ENCODE measurements around the gene BBS9.
"Not testable (repeated sequence)": the region's sequence is repeated elsewhere in the genome, so short reads cannot be mapped to it uniquely, and the experiment has no call there.

The BBS9 gene

DNA sequence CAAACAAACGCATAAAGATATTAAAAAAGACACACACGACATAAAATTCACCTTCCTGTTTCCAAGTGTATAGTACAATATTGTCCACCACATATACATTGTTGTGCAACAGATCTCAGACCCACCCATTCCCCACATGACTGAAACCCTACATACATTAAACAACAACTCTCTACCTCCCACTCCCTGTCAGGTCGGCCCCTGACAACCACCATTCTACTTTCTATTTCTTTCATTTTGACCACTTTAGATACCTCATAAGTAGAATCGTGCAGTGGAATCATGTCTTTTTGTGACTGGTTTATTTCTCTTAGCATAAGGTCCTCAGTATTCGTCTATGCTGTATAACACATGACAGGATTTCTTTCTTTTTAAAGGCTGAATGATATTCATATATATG is 320.5 kb downstream of the BBS9 start:
- no peak for DNase-seq

DNA sequence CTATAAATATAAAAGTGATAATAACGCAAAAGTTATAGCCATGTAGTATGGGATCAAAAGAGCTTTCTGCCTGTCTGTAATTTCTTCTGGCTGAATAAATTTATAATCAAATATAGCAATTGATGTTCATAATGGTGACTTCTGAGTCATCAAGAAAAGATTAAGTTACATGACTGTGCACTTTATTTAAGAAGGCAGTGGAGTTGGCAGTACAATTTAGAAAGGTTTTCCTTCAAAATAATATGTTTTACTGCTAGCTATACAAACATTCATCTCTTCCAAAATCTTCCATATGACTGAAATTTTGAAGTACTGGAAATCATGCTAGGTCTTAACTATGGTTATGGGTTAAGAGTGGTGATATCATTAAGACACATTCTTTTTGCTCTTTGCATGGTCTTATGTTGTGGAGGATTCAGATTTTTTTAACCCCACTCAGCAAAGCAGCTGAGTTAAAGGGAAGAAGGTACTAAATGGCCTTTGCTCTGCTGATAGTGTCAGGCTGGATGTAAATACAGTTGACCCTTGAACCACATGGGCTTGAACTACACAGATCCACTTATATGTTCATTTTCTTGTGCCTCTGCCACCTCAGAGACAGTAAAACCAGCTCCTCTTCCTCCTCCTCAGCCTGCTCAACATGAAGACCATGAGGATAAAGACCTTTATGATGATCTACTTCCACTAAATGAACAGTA is 323.6 kb downstream of the BBS9 start:
- no peak for DNase-seq

DNA sequence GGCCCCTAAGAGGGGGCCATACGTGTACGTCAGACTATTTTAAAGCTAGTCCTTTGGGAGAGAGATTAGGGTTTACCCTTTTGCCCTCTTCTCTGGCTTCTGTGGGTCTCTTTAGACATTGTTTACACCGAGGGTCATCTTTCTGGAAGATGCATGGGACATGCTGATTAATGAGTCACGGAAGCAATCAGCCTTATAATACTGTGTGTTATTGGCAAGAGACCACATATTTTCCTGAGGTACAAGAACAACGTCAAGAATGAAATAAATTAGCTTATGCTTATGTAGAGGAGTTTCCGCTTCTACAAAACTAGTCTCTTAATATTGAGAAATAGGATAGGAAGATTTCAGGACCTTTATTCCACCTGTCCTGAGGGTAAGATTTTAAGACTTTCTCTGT is 327.7 kb downstream of the BBS9 start:
- DNase-seq: peak; percentile 7

DNA sequence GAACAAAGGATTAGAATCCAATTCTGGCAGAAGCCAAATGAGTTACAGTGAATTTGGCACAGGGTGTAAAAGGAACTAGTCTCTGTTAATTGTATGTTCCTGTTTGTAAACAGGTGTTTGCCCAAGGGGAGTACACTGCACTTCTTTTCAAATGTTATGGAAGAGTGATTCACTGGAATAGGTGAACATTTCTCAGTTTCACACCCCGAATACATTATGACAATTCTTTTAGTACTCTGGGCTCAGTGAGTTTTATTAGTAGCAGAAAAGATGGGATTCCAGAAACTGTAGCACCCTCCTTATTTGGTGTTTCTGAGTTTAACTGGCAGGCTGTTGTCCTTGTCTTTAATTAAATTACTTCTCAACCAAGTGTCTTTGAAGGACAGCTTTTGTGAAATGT is 329.2 kb downstream of the BBS9 start:
- no peak for DNase-seq

DNA sequence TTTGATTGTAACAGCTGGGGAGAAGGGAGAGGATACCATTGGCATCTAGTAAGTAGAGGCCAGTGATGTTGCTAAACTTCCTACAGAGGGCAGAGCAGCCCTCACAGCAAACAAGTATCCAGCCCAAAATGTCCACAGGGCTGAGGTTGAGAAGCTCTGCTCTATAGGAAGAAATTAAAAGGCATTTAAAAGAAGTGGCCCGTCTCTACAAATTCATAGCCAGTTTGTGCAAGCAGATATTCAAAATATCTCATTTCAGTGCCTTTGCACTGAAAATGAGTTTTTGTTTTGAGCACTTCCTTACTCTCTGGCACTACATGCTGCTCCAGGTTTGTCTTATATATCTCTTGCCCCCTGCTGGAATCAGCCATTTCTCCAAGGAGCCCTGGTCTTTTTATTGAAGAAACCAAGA is 330.0 kb downstream of the BBS9 start:
- DNase-seq: peak; percentile 38

DNA sequence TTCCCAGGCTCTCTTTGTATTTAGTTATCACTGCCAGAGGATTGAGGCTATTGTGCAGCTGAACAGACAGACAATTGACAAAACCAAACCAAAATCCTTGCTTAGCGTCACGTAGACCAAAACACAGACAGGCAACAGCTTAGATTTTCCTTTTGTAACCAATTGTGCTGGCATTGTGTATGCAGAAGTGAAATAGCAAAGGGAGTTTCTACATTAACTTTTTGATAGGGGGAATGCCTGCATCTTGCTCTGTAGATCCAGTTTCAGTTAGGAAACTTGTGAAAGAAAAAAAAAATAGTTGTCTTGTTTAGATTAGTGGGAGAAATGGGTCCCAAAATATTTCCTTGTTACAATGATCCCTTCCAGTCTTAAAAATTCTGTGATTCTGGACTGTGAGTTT is 333.8 kb downstream of the BBS9 start:
- no peak for DNase-seq

DNA sequence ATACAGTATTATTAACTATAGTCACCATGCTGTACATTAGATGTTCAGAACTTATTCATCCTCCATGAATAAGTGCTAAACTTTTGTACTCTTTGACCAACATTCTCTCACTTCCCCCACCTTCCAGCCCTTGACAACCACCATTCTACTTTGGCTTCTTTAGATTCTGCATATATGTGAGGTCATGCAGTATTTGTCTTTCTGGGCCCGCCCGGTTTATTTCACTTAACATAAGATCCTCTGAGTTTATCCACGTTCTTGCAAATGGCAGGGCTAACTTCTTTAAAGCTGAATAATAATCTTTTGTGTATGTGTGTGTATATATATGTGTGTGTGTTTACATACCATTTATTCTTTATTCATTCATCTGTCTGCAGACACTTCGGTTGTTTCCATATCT is 336.8 kb downstream of the BBS9 start:
- DNase-seq: no peak

DNA sequence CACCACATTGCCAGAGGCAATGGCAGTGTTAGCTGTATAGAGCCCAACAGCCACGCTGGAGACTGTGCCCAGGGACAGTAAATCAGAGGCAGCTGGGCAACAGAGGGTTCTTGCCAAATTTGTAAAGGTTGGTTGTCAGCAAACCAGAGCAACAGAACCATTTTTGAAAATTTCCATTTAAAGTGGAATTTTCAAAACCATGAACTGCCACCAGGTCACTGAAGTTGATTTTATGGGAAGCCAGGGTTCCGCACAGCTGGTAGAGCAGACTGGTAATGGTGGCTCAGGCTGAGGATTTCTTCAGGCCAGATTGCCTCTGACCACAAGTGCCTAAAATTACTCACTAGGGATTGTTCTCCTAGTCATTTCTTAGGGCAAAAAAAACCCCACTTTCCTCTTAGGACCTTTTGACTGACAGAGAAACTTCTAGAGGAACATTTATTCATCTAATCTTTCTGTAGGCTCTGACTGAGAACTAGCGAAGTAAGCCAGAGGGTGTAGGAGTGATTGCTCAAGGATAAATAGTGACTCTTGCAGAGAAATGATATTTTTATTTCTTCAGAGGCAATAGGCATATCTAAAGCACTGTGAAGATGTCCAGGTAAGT is 342.4 kb downstream of the BBS9 start:
- DNase-seq: no peak

DNA sequence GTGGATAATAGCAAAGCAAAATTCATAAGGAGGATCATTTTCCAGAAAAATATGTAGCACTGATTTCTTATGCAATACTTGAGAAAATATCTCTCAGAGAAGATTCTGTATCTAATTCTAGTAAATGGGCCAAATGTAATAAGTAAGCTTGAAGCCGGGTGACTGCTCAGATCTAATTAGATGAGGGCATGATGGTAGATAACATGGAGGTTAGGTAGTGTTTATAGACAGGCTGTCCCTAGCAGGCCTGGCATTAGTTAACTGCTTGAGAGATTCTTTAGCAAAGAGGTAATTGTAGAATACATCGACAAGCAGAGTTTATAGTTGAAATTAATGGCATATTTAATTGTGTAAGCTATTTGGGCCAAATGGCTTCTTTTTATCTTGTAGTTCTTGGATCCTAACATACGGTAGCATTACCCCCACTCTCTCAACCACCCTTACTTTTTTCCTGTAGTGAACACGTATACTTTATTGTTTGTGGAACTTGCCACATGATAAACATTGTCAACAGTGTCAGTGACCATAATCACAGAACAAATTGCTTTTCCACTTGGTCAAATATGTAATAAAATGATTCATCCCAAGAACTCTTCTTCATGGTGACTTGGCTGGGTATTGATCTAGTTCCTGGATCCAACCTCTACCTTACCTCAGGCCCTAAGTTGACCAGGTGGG is 343.1 kb downstream of the BBS9 start:
- DNase-seq: no peak

DNA sequence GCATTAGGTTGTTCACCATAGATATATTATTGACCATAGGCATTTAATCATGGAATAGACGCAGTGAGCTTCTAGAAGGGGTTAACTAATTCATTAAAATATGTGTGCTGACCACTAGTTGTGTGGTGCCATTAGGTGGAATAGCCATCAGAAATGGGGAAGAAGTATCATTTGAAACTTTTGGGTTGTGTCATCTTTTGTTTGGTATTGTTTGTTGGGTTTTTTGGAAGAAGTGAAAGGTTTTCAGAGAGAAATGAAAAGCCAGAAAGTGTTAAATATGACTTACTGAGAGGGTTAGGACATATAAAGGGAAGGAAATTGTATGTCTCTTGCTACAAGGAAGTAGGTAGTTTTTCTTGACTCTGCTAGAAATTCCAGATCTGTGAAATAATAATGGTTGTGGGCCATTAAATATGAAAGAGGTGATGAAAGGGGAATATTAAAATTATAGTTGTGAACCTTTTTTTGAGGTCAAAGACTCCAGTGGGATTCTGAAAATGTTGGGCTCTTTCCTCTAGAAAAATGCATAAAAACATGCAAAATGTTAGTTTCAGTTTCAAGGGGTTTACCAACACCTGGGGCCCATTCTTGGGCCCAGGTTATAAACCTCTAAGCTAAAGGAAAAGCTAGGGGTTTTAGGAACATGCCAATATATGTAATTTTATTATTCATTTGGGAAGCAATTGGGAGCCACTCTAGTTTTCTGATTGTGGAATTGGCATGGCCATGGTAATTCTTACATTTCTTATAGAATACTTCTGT is 348.5 kb downstream of the BBS9 start:
- no peak for DNase-seq

DNA sequence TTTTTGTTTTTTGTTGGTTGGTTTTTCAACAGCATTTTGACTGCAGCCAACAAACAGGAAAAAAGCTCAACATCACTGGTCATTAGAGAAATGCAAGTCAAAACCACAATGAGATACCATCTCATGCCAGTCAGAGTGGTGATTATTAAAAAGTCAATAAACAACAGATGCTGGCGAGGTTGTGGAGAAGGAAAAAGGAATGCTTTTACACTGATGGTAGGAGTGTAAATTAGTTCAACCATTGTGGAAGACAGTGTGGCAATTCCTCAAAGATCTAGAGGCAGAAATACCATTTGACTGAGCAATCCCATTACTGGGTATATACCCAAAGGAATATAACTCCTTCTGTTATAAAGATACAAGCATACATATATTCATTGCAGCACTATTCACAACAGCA is 355.1 kb downstream of the BBS9 start:
- not testable (repeated sequence) for DNase-seq

DNA sequence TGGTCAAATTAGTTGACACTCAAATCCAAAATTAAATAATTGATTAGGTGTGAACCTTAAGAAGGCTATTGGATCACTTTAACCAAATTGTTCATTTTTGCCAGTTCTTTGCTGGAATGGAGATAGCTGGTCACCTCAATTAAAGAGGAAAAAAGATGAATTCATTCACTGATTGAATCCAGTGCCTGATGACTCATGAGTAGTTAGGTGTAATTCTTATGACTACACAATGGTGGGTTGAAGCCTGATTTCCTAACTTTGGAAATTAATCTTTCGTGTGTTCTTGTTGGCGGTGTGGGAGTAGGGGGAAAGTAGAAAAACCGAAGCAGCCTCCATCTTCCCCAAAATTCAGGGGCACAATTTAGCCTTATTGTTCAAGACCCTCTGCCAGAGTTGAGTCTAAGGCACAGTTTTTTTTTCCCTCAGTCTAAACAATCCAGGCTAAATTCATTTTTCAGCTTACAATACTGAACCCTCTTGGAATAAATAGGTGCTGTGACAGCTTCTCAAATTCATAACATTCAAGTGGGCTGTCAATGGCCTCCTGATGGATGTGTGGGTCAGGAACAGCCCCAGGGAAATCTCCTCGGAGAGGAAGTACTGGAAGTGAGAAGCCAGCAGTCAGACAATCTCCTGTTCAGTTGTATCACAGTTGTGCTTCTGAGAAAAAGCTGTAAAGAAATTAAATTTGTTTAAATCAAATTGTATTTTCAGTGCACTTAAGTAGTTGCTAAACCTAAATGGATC is 356.6 kb downstream of the BBS9 start:
- DNase-seq: no peak

DNA sequence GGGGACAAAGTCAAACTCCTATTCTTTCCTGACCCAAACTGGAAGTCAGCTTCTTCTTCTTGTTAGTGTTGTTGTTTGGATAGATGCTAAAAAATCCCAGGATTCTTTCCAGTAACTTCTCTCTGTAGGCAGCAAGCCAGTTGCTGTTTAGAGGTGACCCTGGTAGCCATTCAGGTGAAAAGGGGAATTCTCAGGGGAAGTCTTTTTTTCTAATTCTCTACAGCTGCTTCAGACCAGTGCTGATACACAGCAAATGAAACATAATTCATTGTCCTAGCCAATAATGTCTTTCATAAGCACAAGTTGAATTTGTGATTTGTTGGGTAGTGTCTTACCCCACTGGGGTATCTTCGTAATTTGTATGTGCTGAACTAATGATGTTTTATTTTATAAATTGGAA is 357.3 kb downstream of the BBS9 start:
- no peak for DNase-seq

DNA sequence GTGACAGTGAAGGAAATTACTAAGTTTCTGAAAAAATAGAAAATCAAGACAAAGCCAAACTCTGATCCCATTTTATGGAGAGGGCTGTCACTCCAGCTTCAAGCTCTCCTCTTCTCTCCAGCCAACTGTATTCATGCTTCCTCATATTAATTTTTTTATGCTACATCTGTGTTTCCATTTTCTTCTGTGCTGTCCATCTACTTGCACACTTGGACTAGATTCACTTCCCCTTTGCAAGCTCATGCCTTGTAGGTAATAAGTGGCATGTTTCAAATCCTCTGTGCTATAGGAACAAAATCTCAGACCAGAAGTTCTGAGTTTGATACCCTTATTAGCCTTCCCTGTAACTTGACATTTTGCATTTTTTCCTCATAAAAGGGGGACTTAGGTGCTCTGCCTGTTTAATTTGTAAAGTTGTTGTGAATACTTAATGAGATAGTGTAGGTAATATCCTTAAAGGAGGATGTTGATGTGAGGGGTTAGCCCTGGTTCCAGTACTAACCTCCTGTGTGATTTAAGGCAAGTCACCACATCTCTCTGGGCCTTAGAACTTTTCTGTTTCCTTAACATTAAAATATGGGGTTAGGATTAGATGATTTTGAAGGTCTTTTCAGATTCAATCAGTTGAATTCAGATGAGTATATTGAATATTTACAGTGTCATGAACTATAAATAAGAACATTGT is 358.8 kb downstream of the BBS9 start:
- DNase-seq: no peak

DNA sequence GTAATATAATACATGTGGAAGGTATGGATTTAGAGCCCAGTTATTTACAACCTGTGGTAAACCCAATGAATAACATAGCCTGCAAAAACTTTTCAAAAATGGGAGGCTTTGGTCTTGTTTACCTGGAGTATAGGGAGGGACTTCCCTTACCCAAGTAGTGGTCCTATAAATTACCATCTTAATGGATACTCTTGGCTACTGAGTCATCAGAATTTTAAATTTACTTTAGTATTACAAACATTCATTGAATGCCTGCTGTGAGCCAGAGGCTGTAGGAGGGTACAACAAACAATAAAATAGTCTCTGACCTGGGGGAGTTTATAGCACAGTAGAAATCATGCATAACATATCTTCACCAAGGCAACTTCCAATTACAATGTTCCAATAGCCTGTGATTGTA is 365.1 kb downstream of the BBS9 start:
- DNase-seq: no peak

DNA sequence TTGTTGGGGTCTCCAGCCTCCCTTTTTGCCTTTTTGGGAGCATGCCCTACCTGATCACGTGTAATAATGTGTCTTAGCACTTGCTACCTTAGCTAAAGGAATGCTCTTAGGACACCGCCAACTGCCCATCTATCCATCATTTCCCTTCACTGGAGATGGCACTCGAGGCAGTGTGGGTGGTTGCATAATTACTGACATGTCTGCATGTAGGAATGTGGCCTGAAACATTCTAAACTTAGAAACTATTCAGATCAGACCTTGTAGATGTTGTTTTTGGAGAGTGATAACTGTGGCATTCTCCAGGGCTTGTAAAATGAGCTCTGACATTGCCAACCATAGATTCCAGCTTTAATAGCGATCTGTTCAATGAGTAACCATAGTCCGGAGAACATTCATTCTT is 365.8 kb downstream of the BBS9 start:
- DNase-seq: no peak

DNA sequence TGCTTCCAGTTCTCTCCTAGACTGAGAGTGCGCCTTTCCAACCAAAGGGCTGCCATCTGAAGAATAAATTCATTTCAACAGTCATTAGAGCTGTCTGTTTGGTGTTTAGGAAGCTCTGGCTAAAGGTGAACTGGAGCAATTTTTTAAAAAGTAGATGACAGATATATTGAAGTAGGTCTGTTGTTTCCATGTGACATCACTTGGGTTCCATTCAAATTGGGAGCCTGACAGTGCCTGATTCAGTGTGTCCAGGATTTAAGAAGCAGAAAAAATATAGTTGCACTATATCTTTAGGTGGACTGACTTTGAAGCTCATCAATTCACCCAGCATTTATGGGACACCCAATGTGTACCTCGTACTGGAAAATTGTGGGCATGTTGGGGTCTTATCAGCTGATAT is 367.7 kb downstream of the BBS9 start:
- no peak for DNase-seq

DNA sequence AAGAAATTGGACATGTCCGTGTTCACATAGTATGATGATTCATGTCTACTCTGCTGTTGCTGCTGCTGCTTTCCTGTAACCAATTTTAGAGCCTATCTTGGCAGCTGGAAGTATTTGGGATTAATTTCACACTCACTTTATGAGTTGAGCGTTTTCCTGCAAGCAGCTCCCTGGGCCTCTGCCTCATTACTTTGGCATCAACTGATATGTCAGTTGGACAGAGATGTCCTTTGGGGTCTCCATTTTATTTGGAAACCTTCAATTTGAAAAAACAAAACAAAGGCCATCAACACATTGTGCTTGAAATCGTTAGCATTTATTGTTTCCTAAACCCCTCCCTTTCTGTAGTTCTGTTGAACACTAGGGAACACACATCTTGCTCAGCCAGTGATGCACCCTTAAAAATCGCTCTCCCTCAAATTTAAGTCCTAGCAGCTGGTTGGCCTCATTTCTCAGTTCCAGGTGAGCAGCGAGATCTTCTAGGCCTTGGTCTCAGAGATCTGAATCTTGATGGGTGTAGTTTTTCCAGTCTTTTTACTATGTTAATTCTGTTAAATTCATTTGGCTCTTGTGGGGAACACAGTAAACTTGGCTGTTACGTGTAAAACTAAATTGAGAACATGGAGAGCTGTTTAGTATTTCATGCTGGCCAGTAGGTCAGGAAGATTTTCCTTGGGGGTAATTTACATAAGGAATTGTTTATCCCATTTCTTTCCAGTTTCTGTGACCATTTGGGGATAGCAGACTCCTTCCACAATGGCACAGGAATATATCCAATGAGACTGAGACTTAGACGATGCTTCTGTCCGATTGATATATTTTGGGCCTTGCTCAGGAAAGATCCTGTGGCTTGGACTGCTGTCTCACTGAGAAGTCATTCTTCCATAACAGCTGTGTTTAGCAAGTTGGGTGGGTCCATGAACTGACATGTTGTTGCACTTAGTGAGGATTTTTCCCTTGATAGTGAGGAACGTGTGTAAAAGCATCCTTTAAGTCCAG is 371.6 kb downstream of the BBS9 start:
- DNase-seq: no peak

DNA sequence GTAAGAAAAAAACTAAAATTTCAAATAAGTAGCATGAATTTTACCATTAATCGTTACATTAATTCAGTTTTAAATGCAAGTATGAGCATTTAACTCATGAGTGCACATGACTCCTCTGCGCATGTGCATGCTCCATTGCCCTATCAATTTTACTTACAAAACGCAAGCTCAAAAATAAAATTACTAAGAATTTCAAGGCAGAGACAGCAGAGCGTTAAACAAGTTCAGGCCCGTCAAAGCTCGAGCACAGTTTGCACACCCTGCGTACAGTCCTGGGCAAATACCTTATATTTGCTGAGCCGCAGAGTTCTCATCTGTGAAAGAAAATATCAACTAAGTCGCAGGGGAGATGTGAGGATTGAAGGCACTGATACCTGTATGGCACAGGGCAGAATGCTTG is 373.6 kb downstream of the BBS9 start:
- no peak for DNase-seq

DNA sequence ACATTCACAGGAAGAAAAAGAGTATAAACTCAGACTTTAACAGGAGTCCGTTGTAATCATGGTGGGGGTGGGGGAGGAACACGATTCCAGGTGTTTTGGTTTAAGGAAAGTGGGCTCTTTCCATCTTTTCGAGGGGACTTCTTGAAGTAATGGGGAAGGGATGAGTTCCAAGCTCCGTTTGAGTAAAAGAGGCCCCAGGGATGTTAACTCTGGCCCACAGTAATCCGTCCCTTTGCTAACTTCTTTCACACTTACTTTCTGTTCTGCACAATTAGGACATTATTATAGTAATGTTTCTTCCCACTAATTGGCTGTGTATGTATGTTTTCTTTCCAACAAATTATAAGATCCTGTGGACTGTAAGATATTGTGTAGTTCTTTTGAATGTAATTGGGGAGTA is 374.4 kb downstream of the BBS9 start:
- no peak for DNase-seq

DNA sequence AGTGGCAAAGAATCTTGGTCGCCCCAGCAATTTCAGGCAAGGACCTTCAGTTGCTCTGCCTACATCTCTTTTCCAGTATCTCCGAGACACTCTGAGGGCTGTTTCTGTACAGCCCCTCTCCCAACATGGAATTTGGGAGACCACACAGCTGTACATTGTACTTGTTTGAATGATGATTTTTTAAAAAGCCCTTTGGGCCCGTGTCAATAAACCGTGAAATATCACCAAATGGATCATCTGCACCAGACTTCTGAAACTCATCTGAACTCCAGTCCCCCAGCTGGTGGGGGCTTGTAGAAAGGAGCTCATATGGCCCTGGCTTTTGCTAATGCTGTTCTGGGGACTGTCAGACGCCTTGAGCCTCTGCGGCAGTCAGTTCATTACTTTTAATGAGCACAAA is 374.9 kb downstream of the BBS9 start:
- no peak for DNase-seq

All from NCI-H446 treated with DMSO at 0.1 percent for 48 hours (cell line).